Duodenal mucosa (tissue), 2 donors: ENCODE measurements around the gene ITGA5.
A peak's percentile ranks its signal among the peaks of the same experiment; 100 is the strongest.

ENCODE experiments used
- H3K27ac ChIP-seq: one replicate; pipeline ENCODE4 v1.7.0; 2013; ENCODE audit warnings: low read depth, low read length
- H3K27me3 ChIP-seq, 2 donors: one replicate each; pipeline ENCODE4 v1.7.0; 2013; ENCODE audit warnings: low read length in 2 of 2, control low read depth in 1 of 2; ENCODE audit not compliant: insufficient read depth in 2 of 2, control insufficient read depth in 1 of 2
- H3K36me3 ChIP-seq, 2 donors: one replicate each; pipeline ENCODE4 v1.7.0; 2013; ENCODE audit warnings: low read length in 2 of 2, control low read depth in 1 of 2; ENCODE audit not compliant: insufficient read depth in 2 of 2, control insufficient read depth in 1 of 2
- H3K4me1 ChIP-seq, 2 donors: one replicate each; pipeline ENCODE4 v1.7.0; 2013; ENCODE audit warnings: low read length in 2 of 2, control low read depth in 1 of 2; ENCODE audit not compliant: insufficient read depth in 2 of 2, control insufficient read depth in 1 of 2
- H3K4me3 ChIP-seq, 2 donors: one replicate each; pipeline ENCODE4 v1.7.0; 2013; ENCODE audit warnings: low read length in 2 of 2, low read depth in 1 of 2
- H3K9ac ChIP-seq, 2 donors: one replicate each; pipeline ENCODE4 v1.7.0; 2013; ENCODE audit warnings: low read length in 2 of 2, low read depth in 1 of 2
- H3K9me3 ChIP-seq, 2 donors: one replicate each; pipeline ENCODE4 v1.7.0; 2013; ENCODE audit warnings: low read length in 2 of 2, control low read depth in 1 of 2; ENCODE audit not compliant: control insufficient read depth in 1 of 2

ITGA5 gene

DNA sequence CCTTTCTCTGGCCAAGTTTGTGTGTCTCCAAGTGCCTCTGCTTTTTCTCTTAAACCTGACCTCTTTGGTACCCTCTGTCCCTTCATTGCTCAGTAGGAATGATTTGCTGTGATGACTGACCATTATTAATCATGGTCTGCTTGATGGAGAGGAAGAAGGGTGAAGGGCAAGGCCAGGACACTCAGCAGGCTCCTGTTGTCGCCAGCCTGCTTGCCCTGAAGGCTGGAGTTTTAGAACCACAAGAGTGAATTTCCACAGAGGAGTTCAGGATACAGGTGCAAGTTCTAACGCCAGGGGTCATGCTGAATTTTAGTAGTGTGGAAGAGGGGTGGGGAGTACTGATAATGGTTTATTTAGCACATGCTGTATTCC lies 2.8 kb upstream of the ITGA5 start:
- peaks cover 0 to under 1% of the 10 kb centered on the region in 2 donors for H3K4me1 ChIP-seq
- H3K9me3 ChIP-seq: no peaks in the 10 kb centered on the region
- peak overlapping the region; percentile 67 for H3K27ac ChIP-seq
- no peaks in the 10 kb centered on the region for H3K36me3 ChIP-seq
- peaks cover 23 to 32% of the 10 kb centered on the region in 2 donors for H3K27me3 ChIP-seq
- H3K9ac ChIP-seq: no peak overlapping the region
- H3K4me3 ChIP-seq: no peak overlapping the region

DNA sequence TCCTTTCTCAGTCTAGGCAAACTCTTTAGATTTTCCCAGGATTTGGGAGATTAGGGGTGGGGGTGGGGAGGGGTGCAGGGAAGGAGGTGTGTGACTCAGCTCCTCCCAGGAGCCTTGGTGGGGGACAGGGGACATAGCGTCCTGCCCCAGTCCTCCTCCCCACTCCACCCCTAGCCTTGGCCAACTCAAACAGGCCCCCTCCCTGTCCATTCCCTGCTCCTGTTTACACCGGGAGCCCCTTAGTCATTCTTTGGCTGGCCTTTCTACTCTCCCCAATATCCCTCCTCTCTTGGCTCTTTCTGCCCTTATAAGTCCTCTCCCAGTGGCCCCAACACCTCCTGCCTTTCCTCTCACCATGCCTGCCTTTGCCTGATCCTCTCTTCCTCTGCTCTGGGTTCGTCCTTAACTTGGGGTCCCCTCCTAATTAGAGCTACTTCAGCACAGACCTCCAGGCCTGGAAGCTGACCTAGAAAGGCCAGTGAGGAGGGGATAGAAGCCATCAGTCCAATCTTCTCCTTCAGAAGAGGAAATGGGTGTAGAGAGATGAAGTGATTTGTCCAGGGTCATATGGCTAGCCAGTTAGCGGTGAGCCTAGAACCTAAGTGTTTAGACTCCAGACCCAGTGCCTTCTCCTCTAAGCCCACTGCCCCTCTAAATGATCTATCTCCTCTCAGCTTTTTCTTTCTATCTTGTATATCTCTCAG lies 2.3 kb upstream of the ITGA5 start:
- peak overlapping the region; percentile 67 for H3K27ac ChIP-seq
- no peak overlapping the region for H3K9ac ChIP-seq

DNA sequence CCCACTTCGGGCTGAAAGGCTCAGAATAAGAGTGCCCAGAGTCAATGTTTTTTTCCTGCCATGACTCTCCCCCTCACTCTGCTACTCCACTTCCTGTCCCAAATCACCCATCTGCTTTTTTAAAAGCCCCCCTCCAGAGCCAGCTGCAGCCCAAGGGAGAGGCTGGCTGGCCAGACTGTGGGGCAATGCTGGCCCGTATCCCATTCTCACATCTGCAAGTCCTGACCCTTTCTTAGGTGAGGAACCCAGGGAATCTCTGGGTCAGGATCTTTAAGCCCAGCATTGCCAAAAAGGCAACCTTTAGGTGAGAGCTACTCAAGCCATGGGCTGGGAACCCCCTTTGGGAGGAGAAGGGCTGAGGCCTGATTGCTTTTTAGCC lies 1.7 kb upstream of the ITGA5 start:
- Histone ChIP-seq H3K9me3 (no peaks in the 10 kb centered on the region), H3K27me3 (peaks cover 29 to 30% of the 10 kb centered on the region in 2 donors), H3K27ac (no peak overlapping the region), H3K4me1 (peaks cover under 1 to 5% of the 10 kb centered on the region in 2 donors), H3K9ac (peak overlapping the region in 1 of 2 donors; percentile 0), H3K4me3 (no peak overlapping the region), H3K36me3 (no peaks in the 10 kb centered on the region)

More for the DNA sequence above, 2.3 kb upstream of the ITGA5 start:
- Histone ChIP-seq H3K36me3 (no peaks in the 10 kb centered on the region), H3K9me3 (no peaks in the 10 kb centered on the region), H3K4me3 (no peak overlapping the region), H3K4me1 (peaks cover 0 to 5% of the 10 kb centered on the region in 2 donors), H3K27me3 (peaks cover 29 to 32% of the 10 kb centered on the region in 2 donors)

DNA sequence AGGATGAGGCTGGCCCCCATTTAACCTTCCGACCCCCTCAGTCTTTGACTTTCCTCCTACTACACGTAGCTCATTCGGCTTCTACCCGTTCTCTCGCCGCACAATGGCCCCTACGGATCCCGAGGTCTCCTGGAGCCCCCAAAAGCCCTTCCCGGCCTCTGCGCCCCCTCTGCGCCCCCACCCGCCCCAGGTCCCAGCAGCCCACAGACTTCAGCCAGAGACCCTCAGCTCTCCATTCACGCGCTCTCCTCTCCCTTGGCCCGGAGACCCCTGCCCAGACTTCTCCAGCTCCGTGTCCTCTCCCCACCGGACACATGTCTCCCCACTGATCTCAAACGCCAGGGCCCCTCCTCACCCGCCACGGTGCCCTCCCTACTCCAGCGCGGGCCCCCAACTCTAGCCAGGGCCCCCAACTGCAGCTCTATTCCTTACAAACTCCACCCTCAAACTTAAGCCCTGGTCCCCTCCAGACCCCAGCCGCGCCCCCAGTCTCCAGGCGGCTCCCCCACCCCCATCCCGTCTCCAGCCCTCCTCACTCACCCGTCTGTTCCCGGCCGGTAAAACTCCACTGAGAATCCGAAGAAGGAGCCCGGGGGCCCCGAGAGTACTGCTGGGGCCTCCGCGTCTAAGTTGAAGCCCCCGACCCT lies 502 bp downstream of the ITGA5 start:
- H3K36me3 ChIP-seq: no peaks in the 10 kb centered on the region
- peak overlapping the region; percentile 78 for H3K27ac ChIP-seq
- H3K9ac ChIP-seq: peak overlapping the region; percentile 51 to 57
- peaks cover 13 to 19% of the 10 kb centered on the region in 2 donors for H3K4me1 ChIP-seq
- peaks cover 18 to 32% of the 10 kb centered on the region in 2 donors for H3K27me3 ChIP-seq
- H3K4me3 ChIP-seq: peak overlapping the region; percentile 59 to 70
- H3K9me3 ChIP-seq: no peaks in the 10 kb centered on the region

DNA sequence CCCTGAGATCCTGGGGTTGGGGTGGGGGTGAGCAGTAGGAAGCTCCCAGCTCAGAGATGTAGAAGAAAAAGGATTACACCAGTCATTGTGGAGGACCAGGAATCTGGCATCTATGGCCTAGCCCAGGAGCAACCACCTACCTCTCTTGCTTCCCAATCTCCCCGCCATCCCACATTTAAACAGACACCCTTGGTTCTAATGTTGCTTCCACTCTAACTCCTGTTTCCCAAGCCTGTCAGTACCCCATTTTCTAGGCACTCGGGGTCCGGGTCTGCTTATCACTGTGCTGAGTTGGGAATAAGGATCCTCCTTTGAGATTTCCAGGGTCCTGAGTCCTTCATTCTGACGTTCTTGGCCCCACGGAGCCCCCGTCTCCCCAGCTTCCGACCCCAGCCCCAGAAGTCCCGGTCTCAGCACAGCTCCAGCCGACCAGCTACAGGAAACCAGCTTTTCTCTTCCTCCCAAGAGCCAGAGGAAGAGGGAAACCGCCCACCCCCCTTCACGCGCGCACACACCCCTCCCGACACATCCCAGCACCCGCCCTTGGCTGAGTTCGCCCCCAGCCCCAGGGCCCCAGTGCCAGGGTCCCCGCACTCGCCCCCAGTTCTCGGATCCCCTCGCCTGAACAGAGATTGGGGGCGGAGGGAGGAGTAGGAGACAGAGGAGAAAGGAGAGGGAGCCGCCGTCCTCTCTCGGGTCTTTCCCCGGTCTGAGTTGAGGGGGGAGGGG lies 1.2 kb downstream of the ITGA5 start:
- peaks cover 18 to 32% of the 10 kb centered on the region in 2 donors for H3K27me3 ChIP-seq
- no peaks in the 10 kb centered on the region for H3K36me3 ChIP-seq
- H3K9me3 ChIP-seq: no peaks in the 10 kb centered on the region
- H3K27ac ChIP-seq: peak overlapping the region; percentile 78
- H3K4me3 ChIP-seq: peak overlapping the region; percentile 59 to 70
- H3K4me1 ChIP-seq: peaks cover 18 to 26% of the 10 kb centered on the region in 2 donors
- peak overlapping the region; percentile 51 to 57 for H3K9ac ChIP-seq

DNA sequence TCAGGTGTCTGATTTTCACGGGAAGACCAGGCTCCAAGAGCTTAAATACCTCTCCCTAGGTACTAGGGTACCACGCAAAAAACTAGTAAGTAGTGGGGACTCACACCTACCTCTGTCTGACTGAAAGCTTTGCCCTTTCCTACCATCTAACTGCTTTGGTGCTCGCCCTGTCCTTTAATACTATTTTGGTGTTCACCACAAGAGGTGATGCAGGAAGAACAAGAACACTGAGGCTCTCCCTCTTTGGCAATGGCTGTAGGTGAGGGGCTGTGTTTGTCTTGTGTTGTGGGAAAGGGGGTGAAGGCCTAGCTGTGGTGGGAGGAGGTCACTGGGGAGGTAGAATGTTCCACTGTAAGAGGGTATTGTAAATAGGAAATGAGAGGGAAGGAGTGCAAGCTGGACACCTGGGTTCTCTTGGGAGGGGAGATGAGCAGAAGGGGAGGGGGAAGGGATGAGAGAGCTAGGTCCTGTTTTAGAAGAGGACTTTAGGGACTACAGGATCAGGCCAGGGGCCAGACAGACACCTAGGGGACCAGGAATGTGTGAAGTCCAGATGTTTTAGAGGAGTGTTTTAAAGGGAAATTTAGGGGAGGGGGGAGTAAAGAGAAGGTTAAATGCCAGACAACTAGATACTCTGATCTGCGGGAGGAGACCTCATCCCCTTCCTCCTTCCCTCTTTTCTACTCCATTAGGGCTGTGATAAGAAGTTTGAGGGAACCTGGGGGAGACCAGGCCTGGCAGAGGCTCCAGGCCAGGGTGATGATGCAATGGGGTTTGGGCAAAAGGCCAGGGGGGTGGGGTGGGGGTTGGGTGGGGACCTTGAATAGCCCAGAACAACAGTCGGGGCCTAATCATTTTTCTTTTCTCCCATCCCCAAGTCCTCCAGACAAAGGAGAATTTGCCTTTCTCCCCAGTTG lies 2.1 kb downstream of the ITGA5 start:
- peak overlapping the region in 1 of 2 donors; percentile 57 for H3K9ac ChIP-seq
- peaks cover 26 to 33% of the 10 kb centered on the region in 2 donors for H3K4me1 ChIP-seq
- H3K9me3 ChIP-seq: no peaks in the 10 kb centered on the region
- H3K36me3 ChIP-seq: no peaks in the 10 kb centered on the region
- H3K27me3 ChIP-seq: peaks cover 14 to 26% of the 10 kb centered on the region in 2 donors
- peak overlapping the region; percentile 59 to 70 for H3K4me3 ChIP-seq
- H3K27ac ChIP-seq: peak overlapping the region; percentile 18

DNA sequence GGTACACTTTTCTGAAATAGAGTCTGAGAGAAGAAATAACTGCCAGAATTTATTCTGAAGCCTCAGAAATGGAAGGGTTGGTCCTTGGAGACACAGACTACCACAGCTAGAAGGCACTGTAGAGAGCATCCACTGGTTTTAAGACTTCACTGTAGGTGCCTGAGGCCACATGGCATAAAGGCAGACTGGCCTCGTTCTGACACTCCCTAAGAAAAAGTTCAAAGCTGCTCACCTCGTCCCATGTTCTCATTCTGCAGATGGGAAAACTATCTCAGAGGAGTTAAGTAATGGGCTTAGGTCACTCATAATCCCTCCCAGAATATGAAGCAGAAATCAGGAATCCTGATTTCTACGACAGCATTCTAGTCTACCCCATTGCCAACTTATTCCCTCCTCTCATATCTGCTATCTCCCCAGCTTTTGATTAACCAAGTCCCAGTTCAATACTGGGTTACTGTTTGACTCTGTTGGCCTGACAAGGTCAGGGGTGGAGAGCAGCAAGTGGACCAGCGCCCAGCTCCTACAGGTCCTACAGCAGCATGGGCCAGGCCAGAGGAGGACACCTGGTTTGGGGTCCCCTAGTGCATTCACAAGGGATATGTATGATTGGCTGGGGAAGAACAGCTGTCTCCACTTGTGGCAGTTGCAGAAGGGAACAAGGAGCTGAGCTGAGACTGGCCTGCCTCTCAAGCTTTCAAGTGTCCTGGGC lies 3.7 kb downstream of the ITGA5 start:
- Histone ChIP-seq H3K27me3 (peaks cover 9 to 20% of the 10 kb centered on the region in 2 donors), H3K4me1 (peaks cover 35 to 40% of the 10 kb centered on the region in 2 donors), H3K27ac (no peak overlapping the region), H3K9me3 (no peaks in the 10 kb centered on the region), H3K4me3 (no peak overlapping the region), H3K36me3 (no peaks in the 10 kb centered on the region), H3K9ac (peak overlapping the region in 1 of 2 donors; percentile 20)

DNA sequence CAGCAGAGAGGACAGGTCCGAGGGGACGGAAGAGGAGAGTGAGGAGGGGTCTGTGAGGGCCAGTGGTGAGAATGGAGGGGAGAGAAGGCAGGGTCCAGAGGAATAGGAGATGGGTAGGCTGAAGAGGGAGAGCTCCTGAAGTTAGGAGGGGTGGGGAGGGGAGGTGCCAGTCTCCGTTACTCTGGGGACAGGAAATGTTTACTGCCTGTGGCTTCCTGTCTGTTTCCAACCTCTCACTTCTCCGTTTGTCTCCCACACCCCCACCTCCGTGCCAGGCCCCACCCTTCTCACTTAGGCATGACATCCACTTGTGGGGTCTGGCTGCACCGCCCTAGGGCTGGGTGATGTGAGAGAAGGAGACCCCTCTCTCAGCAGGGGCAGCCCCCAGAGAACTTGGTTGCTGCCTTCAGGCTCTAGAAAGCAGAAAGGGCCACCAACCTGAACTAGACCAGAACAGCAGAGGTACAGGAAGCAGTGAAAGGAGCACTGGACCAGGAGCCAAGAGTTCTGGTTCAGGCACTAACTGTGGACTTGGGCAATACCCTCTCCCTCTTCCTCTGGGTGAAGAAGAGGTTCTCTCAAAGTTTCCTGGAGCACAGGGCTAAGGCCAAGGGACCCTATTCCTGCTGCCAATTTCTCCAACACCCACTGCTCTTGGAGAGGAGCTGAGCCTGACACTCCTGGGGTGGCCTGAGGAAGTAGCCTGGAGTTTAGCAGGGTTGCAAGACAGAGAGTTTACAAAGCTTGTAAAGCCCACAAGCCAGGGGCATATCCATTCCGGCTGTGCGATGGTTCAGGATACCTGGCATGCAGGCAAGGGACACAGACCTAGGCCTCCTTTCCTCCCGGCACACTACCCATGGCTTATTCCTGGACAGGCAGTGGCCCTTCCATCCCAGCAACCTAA lies 5.5 kb downstream of the ITGA5 start:
- peak overlapping the region; percentile 46 for H3K27ac ChIP-seq

More for the DNA sequence above, 5.5 kb downstream of the ITGA5 start:
- Histone ChIP-seq H3K27me3 (peaks cover 2 to 10% of the 10 kb centered on the region in 2 donors), H3K9me3 (no peaks in the 10 kb centered on the region), H3K9ac (peak overlapping the region in 1 of 2 donors; percentile 46), H3K4me1 (peaks cover 35 to 40% of the 10 kb centered on the region in 2 donors), H3K36me3 (peaks cover 0 to 8% of the 10 kb centered on the region in 2 donors), H3K4me3 (peak overlapping the region; percentile 8 to 33)
